ENCODE data around the gene PGRMC2.

DNA sequence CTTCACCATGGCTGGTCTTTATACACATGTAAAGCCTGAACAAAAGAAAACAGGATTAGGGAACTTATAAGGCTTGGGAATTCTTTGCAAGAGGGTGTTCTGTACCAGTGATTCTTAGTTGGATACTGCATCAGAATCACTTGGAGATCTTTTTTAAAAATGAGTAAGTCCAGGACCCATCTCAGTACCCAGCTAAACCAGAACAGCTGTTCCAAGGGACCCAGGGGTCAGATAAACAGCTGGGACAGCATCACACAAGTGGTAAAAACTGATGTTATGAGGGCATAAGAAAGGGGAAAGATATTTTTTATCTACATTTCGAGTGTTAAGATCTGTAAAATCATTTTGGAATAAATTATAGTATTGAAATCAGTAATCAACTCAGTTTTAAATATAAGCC is 16.1 kb downstream of the PGRMC2 start:
- no peak for TF ChIP-seq BHLHE40 (IDR thresholded peaks at IDR 0.05; ENCODE audit: borderline replicate concordance)
- TF ChIP-seq FOXM1 (IDR thresholded peaks at IDR 0.05; ENCODE audit: borderline replicate concordance) = no peak
- no peak for TF ChIP-seq ELF4 (IDR thresholded peaks at IDR 0.05)
- TF ChIP-seq SUZ12 (IDR thresholded peaks at IDR 0.05) = no peak
- no peak for TF ChIP-seq FOXA1 (IDR thresholded peaks at IDR 0.05)
- TF ChIP-seq CTBP1 (IDR thresholded peaks at IDR 0.05; ENCODE audit: borderline replicate concordance) = no peak
- no peak for TF ChIP-seq TARDBP (IDR thresholded peaks at IDR 0.05)
- no peak for TF ChIP-seq FOXK2 (IDR thresholded peaks at IDR 0.05)
- TF ChIP-seq SP1 (IDR thresholded peaks at IDR 0.05) = no peak
- no peak for TF ChIP-seq NFRKB (IDR thresholded peaks at IDR 0.05)
